Stimulated activated CD4-positive, alpha-beta T cell treated with anti-CD3 and anti-CD28 coated beads, Interleukin-4, amount 100 ng/mL, for 1 hour (primary cell): ENCODE data around the gene DDX28.
A peak's percentile ranks its signal among the peaks of the same experiment; 100 is the strongest.
"Not testable (repeated sequence)": the region's sequence is repeated elsewhere in the genome, so short reads cannot be mapped to it uniquely, and the experiment has no call there.

Source experiments
- DNase-seq: peaks from one replicate; pipeline ENCODE4 v3.0.0-alpha.2; 2020

DDX28 gene

DNA sequence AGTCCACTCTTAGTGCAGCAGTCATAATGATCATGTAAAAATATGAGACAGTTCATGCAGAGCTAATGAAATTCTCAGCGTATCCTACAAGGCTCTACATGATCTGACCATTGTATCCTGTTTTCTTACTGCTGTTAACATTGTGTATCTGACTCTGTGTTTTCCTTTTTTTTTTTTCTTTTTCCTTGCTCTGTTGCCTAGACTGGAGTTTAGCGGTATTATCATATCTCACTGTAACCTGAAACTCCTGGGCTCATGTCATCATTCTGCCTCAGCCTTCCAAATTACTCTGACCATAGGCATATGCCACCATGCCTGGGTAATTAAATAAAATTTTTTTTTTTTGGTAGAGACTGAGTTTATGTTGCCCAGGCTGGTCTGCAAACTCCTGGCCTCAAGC, 12.2 kb upstream of the DDX28 start:
- DNase-seq: no peak

DNA sequence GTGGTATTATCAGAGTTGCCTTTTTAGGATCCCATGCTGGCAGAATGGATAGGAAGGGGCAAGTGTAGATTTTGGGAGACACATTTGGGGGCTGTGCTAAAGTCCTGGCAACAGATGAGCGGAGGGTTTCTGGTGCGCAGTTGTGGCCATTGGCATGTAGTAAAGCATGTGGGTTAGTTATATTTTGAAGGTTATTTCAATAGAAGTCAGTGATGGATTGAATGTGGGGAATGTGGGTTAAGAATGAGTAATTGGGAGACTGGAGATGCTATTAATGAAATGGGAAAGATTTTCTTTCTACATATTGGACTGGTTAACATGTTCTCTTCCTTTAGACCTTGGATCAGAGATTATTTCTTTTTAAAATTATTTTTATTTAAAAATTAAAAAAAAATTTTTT, 10.1 kb upstream of the DDX28 start:
- DNase-seq: no peak

DNA sequence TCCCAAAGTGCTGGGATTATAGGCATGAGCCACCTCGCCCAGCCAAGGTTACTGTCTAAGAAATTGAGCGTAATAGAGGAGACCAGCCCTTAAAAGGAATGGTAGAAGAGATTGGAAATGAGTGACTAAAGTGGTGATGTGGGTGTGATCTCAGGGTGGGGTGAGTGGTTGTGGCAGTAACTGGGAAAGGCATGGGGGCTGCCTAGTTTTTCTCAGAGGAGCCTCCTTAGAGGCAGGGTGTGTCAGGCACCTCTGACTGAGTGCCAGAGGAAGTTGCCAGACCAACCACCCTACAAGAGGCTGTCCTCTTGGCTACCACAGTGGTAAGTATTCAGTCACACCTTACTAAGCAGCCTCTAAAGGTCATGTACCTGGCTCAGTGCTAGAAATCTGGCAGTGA, 8.9 kb upstream of the DDX28 start:
- DNase-seq: no peak

DNA sequence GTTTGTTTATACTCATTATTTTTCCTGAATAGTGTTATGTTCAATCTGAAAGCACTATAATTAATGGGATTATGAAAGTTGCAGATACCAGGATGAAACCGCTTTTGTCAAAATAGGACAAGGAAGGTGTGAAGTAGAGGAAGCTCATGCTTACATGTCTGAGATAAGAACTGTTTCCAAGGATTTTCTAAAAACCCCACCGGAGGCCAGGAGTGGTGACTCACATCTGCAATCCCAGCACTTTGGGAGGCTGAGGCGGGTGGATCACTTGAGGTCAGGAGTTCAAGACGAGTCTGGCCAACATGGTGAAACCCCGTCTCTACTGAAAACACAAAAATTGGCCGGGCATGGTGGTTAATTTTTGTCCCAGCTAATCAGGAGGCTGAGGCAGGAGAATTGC, 7.1 kb upstream of the DDX28 start:
- DNase-seq: not testable (repeated sequence)

DNA sequence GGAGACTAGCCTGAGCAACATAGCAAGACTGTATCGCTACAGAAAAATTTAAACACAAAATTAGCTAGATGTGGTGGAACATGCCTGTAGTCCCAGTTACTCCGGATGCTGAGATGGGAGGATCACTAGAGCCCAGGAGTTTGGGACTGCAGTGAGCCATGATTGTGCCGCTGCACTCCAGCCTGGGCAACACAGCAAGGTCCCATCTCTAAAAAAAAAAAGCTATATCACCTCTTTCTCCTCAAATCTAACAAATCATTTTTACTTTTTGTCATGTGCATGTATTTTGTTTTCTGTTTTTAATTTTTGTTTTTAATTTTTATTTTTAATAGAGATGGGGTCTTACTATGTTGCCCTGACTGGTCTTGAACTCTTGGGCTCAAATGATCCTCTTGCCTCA, 6.0 kb upstream of the DDX28 start:
- DNase-seq: no peak

DNA sequence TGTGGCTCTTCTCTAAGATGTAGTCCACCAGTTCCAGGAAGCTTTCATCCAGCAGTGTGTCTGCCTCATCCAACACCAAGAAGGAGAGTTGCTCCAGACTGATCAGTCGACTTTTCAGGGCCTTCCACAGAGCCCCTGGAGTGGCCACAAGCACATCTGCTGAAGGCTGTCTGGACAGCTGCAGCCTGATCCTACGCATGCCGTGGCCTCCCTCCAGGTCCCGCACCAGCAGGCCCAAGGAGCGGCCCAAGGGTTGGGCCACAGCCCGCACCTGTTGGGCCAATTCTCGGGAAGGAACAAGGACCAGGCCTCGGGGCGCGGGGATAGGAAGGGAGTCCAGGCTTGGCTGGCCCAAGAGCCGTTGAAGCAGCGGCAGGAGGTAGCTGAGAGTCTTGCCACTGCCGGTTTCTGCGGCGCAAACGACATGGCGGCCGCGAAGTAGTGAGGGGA, 729 bp downstream of the DDX28 start:
- peak; percentile 8 for DNase-seq

DNA sequence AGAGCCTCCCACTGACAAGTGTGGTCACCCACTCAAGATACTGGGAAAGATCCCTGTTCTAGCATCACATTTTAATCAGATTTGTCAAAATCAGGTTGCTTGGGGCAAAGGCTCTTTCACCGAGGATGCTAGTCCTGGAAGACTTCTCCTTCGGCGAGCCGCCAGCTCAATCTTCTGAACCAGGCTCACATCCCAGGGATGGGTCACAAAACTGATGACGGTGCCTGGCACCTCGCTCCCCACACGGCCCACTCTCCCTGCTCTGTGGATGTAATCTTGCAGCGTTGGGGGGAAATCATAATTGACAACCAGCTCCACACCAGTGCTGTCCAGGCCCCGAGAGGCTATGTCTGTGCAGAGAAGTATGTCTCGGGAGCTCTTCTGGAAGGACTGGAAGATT, 1.5 kb downstream of the DDX28 start:
- DNase-seq: no peak

DNA sequence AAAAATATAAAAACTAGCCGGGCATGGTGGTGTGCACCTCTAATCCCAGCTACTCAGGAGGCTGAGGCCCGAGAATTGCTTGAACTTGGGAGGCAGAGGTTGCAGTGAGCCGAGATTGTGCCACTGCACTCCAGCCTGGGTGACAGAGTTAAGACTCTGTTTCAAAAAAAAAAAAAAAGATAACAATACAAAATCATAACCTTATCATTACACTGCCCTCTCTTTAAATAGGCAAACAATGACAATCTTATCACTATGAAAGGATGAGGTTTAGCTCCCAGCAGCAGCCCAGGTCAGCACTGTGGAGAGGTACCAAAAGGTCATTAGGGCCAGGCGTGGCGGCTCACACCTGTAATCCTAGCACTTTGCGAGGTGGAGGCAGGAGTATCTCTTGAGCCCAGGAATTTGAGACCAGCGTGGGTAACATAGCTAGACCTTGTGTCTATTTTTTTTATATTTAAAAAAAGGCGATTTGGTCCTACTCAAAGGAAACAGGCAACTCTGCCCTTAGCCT, 3.8 kb downstream of the DDX28 start:
- DNase-seq: no peak

DNA sequence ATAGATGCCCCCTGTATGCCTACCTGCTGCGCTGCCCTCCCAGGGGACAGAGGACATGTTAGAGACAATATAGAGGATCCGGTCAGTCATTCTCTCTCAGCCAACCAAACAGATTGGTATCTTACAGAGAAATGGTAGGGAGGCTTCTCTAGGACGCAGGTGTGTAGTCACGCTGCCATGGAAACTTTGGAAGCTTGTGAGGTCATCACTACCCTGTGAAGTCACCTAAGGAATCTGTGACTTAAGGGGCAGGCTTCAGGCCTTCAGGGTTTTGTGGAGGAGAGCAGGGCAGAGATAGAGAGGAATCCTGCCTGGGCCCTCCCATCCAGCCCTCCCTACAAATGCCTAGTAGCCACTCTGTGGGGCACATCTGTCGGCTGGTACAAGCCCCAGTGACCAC, 7.4 kb downstream of the DDX28 start, which contains the start of gene DPEP2NB:
Gene DPEP2NB, minus strand, starts transcription at position 231 of the 400 bp plus-strand sequence. Its CDS starts 141 bp downstream, at position 90.
- no peak for DNase-seq

DNA sequence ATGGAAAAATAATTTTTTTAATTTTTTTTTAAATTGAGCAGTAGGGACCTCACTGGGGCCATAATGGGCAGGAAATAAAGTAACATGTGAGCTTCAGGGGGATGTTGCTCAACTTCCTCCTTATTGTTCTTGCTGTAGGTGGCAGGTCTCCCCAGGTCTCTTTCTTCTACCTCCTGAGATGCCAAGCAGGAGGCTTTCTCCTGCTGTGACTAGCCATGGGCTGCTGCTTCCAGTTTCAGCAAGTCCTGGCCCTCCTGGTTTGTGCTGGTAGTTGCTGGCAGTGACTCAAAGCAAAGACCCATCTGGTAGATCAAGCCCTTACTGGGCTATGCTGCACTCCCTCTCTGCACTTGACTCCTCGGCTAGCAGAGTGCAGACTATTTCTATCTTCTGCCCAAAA, 9.6 kb downstream of the DDX28 start:
- DNase-seq: no peak

DNA sequence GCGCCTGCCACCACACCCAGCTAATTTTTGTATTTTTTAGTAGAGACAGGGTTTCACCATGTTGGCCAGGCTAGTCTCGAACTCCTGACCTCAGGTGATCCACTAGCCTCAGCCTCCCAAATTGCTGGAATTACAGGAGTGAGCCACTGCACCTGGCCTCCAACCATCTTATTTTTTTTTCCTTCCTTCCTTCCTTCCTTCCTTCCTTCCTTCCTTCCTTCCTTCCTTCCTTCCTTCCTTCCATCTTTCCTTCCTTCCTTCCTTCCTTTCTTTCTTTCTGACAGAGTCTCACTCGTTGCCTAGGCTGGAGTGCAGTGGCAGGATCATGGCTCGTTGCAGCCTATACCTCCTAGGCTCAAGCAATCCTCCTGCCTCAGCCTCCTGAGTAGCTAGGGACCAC, 13.2 kb downstream of the DDX28 start:
- not testable (repeated sequence) for DNase-seq

DNA sequence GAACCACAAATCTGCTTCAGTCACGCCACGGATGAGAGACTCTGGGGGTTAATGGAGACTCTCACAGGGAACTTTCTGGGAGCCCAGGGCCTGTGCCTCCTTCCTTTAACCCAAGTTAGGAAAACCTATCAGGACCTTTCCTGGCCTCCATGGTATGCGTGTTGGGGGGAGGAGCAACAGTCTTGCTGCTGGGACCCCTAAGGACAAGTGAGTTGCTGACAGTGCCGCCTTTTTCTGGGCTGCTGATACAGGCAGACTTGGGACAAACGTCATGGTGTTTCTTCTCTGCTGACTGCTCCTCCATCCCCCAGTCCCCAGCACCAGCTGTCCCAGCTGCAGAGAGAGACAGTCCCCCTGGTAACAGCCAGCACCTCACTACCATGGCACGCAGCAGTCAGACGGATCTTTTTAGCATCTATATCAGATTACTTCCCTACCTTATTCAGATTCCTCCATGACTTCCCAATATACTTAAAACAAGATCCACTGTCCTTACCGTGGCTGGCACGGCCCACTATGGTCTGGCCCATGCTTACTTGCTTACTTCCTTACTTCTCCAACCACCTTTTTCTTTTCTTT, 13.8 kb downstream of the DDX28 start:
- DNase-seq: no peak

DNA sequence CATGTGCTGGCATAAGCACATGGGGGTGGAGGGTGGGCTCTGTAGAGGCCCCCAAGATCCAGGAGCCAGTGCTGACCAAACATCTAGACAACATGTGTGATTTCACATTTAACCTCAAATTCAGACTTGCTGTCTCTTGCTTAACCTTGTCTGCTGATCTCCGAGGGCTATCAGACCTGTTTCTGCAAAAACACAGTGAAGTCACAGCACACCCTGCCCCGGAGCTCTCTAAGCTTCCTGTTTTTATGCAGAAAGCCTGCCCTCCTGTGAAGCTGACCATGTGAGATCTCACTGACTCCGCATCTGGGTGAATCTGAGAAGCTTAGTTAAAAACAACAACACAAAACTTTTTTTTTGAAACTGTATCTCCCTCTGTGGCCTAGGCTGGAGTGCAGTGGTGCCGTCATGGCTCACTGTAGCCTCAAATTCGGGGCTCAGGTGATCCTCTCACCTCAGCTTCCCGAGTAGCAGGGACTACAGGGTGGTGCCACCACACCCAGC, 17.2 kb downstream of the DDX28 start:
- no peak for DNase-seq

DNA sequence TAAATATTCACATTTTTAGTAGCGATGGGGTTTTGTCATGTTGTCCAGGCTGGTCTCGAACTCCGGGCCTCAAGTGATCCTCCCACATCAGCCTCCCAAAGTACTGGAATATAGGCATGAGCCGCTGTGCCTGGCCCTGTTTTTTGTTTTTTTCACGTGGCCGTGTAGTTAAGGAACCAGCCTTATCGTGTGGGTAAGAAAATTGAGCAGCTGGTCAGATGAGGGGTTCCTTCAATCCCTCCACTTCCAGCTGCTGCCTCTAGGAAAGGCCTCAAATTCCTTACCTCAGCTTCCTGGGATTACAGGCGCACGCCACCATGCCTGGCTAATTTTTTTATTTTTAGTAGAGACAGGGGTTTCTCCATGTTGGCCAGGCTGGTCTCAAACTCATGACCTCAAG, 17.8 kb downstream of the DDX28 start:
- no peak for DNase-seq

DNA sequence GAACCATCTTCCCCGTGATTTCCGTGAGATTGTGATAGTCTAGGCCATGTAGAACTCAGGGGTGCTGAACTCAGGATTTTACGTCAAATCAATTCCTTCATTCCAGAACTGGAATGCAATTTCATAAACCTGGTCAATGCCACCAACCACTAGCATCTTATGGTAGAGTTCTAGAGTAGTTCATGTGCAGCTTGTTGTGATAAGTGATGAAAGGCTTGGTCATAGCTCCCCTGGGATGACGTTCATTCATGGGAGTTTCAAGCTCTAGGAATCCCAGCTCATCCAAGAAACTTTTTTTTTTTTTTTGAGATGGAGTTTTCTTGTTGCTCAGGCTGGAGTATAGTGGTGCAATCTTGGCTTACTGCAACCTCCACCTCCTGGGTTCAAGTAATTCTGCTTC, 20.0 kb downstream of the DDX28 start:
- DNase-seq: no peak

DNA sequence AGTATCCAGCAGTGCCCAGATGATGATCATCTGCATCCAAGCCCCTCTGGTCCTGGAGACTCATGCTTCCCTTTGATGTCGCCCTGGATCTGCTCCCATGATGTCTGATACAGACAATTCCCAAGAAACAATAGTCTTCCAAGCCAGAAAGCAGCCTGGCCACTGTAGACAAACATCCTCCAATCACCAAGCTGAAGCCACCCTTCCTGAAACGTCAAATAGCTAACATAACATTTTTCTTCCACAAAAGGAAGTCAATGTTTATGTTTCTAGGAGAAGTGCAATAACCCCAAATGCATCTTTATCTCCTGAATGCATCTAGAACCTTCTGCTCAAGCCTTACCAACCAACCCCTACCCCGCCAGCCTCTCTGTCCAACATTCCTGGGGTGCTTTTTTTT, 22.6 kb downstream of the DDX28 start:
- no peak for DNase-seq

DNA sequence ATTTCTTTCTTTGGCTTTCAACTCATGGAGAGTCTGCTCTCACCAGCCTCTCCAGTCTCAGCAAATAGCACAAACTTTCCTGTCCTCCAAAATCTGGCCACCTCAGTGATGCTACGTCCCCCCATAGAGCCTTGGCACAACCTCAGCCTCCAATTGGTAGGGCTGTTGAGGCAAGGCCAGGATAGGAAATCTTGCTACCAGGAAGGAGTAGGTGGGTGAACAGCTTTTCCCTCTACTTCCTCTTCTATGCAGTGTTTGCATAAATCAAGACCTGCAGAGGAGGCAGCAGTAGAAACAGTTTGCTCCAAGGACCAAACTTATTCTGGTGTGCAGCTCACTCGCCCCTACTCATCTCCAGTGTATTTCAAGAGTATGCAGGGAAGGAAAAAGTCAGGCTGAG, 23.0 kb downstream of the DDX28 start:
- no peak for DNase-seq

DNA sequence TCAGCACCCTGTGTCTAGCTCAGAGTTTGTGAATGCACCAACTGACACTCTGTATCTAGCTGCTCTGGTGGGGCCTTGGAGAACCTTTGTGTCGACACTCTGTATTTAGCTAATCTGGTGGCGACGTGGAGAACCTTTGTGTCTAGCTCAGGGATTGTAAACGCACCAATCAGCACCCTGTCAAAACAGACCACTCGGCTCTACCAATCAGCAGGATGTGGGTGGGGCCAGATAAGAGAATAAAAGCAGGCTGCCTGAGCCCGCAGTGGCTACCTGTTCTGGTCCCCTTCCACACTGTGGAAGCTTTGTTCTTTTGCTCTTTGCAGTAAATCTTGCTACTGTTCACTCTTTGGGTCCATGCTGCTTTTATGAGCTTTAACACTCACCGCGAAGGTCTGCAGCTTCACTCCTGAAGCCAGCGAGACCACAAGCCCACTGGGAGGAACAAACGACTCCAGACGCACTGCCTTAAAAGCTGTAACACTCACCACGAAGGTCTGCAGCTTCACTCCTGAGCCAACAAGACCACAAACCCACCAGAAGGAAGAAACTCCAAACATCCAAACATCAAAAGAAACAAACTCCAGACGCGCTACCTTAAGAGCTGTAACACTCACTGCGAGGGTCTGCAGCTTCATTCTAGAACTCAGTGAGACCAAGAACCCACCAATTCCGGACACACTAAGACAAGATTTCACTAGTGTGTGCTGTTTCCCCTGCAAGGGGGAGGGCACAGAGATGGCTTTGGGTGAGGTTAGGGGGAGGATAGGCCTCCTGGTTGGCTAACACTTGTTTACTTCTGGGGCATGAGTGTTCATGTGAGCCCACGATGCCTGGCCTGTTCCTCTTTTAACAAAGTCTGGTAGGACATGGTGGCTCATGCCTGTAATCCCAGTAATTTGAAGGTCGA, 24.0 kb downstream of the DDX28 start, which contains the start of gene DPEP2:
Gene DPEP2, minus strand, starts transcription at position 706 of the 910 bp plus-strand sequence. CDS start 6,272 bp downstream, outside the sequence.
- peak; percentile 36 for DNase-seq

DNA sequence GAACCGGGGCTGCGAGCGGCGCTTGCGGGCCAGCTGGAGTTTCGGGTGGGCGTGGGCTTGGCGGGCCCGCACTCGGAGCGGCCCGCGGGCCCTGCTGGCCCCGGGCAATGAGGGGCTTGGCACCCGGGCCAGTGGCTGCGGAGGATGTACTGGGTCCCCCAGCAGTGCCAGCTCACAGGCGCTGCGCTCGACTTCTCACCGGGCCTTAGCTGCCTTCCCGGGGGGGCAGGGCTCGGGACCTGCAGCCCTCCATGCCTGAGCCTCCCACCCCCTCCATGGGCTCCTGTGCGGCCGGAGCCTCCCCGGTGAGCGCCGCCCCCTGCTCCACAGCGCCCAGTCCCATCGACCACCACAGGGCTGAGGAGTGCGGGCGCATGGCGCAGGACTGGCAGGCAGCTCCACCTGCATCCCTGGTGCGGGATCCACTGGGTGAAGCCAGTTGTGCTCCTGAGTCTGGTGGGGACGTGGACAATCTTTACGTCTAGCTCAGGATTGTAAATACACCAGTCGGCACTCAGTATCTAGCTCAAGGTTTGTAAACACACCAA, 24.7 kb downstream of the DDX28 start:
- not testable (repeated sequence) for DNase-seq

DNA sequence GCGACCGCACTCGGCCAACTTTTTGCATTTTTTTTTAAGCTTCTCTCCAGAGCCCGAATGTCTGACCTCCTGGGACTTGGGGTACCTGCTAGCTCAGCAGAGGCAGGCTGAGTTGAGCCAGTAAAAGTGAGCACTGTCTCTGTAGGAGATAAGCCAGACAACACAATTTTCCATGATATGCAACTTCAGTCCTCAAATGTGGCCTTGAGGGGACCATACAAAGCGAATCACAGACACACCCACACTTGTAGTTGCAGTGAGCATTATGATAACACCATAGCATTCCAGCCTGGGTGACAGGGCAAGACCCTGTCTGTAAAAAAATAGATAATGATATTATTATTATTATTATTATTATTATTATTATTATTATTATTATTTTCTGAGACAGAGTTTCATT, 26.4 kb downstream of the DDX28 start:
- no peak for DNase-seq

DNA sequence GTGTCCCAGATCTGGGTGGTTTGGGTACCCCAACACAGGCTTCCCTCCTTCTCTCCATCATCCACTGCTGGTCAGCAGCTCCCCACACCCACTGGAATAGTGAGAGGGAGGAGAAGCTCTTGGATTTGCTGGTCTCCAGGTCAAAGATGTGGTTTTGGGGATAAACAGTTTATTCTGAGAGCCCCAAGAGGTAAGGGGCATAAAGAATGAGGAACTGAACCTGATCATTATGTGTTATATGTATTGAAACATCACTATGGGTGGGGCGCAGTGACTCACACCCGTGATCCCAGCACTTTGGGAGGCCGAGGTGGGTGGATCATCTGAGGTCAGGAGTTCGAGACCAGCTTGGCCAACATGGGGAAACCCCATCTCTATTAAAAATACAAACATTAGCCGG, 27.6 kb downstream of the DDX28 start:
- no peak for DNase-seq

DNA sequence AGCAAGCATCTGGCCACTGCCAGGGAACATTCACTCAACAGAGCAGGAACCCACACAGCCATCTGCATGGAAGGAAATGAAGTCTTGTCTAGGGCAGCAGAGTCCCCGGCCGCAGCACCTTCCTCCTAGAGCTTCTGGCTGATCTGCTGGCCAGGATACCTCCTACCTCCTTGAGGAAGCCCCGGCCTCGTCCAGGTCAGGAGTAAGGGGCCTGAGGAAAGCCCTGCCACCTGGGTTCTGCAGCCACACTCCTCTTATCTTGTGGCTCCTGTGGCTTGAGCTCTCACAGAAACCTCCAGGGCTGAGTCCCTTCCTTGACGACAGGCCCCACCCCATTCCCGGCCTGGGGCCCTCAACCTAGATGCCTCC, 29.0 kb downstream of the DDX28 start:
- not testable (repeated sequence) for DNase-seq

DNA sequence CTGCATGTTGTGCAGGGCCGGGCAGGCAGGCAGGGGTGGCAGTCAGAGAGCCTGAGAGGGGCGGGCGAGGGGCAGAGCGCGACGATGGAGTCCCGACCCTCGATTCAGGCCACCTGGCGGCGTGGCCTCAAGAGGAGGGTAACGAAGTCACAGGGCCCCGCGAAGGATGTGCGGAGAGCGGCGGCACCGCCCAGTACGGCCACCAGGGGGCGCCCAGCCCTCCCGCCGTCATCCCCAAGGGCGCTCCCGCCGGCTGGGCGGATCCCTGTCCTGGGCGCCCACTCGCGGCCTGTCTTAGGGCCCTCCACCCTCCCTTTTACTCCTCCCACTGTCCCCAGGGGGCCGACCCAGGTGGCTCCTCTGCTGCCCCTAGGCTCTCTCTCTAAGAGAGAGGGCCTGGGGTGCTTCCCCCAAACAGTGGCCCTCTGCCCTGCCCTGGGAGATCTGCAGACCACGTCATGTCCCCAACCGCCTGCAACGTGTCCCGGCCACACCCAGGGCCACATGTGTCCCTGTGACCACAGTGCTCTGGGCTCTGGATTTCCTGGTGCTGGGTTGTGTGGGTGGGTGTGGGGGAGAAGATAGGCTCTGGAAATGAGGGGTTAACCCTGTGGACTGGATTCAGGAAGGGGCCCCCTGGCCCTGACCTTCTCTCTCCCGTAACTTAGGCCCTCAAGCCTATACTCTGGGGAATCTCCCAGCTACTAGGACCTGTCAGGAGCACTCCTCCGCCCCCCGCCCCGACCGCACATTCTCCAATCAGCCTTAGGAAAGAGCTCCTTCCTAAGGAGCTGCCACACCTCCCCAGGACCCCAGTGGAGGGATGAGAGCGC, 29.6 kb downstream of the DDX28 start:
- DNase-seq: peak; percentile 81
